ENCODE measurements around the gene PKD1.

DNA sequence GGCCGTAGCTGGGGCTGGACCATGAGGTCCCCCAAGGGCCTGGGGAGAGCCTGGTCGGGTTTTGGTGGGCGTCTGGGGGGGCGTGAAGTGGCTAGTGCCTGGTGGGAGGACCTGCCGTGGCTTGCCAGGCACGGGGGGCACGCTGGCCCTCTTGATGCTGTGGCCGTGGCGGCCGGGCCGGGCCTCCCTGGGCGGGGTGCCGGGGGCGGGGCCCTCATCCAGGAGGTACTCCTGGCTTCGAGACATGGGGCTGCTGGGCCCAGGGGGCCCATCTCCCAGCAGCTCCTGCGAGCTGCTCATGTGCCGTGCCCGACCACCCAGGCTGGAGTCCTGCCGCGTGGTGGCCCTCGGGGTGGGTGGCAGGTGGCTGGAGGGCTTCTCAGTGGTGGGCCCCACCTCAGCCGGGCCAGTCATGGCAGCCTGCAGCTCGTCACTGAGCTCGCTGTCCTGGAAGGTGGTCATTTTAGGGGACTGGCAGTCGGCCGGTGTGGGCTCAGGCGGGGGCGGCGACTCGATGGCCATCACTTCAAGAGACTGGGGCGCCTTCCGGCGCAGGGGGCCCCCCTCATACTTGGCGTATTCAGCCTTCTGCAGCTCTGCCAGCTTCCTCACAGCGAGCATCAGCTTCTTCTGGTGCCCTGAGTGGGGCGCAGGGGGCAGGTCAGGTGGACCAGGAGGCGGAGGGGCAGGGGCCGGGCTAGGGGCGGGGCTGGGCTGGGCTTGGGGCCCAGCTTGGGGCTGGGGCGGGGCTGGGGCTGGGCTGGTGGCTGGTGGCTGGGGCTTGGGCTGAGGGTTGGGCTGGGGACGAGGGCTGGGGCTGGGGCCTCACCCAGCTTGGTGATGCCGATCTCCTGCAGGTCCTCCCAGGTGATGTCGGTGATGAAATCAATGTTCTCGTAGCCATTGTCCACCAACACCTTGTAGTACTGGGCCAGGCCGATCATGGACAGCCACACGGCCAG, 45.5 kb upstream of the PKD1 start:
- TF ChIP-seq, protein P1, sequence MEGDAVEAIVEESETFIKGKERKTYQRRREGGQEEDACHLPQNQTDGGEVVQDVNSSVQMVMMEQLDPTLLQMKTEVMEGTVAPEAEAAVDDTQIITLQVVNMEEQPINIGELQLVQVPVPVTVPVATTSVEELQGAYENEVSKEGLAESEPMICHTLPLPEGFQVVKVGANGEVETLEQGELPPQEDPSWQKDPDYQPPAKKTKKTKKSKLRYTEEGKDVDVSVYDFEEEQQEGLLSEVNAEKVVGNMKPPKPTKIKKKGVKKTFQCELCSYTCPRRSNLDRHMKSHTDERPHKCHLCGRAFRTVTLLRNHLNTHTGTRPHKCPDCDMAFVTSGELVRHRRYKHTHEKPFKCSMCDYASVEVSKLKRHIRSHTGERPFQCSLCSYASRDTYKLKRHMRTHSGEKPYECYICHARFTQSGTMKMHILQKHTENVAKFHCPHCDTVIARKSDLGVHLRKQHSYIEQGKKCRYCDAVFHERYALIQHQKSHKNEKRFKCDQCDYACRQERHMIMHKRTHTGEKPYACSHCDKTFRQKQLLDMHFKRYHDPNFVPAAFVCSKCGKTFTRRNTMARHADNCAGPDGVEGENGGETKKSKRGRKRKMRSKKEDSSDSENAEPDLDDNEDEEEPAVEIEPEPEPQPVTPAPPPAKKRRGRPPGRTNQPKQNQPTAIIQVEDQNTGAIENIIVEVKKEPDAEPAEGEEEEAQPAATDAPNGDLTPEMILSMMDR (IDR thresholded peaks at IDR 0.05; ENCODE audit: poor library complexity, severe bottlenecking) = no peak
- TF ChIP-seq EP300 (conservative IDR thresholded peaks at IDR 0.05; ENCODE audit: poor library complexity, severe bottlenecking) = no peak

All from neural cell (in vitro differentiated cells).